Measurements from ENCODE around the gene CPLANE2.
"Not testable (repeated sequence)": the region's sequence is repeated elsewhere in the genome, so short reads cannot be mapped to it uniquely, and the experiment has no call there.

The CPLANE2 gene, protein sequence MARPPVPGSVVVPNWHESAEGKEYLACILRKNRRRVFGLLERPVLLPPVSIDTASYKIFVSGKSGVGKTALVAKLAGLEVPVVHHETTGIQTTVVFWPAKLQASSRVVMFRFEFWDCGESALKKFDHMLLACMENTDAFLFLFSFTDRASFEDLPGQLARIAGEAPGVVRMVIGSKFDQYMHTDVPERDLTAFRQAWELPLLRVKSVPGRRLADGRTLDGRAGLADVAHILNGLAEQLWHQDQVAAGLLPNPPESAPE

DNA sequence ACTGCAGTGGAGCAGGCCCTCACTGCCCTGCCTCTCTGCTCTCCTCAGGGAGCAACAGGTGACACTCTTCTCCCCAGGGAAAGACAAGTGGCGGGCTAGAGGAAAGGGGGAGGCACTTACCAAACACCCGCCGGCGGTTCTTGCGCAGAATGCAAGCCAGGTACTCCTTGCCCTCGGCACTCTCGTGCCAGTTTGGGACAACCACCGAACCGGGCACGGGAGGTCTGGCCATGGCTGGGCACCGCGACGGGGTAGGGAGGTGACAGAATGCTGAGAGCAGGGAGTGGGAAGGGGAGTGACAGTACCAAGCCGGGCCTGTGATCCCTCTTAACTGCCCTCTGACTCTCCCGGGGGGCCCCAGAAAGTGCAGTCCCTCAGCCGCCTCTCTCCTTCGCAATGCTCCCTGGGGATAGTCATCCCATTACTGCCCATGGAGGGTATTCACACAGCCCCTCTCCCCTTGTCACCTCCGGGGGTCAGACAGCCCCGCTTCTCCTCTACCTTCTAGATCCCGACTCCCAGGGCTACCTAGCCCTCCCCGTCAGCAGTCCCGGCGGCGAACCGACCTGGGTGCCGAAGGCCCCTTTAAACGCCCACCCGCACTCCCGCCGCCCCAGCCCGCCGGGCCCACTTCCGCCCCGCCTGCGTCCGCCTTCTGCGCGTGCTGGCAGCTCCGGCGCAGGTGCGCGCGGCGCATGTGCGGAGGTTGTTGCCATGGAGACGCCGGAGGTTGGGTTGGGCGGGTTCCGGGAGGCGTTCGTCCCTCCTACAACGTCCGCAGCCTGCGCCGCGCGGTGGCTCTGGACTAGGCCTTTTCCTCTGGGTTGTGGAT, at the start of gene CPLANE2:
CPLANE2 (minus strand) TSS at position 673 of the 832 bp plus-strand sequence; CDS start at position 232, 441 bp downstream.
- peak; percentile 63 for DNase-seq (ENCODE audit: low read depth)

DNA sequence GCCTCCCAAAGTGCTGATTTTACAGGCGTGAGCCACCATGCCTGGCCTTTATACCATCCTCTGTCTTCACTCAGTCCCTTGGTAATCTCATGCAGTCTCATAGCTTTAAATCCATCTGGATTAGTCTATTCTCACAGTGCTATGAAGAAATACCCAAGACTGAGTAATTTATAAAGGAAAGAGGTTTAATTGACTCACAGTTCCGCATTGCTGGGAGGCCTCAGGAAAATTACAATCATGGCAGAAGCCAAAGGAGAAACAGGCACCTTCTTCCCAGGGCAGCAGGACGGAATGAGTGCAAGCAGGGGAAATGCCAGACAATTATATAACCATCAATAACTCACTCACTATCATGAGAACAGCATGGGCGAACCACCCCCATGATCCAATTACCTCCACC, 49.1 kb upstream of the CPLANE2 start:
- no peak for DNase-seq (ENCODE audit: low read depth)

DNA sequence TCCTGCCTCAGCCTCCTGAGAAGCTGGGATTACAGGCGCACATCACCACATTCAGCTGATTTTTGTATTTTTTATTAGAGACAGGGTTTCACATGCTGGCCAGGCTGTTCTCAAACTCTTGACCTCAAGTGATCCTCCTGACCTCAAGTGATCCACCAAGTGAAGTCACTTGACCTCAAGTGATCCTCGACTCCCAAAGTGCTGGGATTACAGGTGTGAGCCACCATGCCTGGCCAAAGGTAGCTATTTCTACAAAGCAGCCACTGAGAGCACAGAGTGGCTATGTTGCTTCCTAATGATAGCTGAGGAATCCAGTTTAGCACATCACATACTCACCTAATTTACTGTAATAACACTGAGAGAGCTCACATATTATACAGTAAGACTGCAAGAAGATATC, 44.8 kb upstream of the CPLANE2 start:
- DNase-seq (ENCODE audit: low read depth) = no peak

DNA sequence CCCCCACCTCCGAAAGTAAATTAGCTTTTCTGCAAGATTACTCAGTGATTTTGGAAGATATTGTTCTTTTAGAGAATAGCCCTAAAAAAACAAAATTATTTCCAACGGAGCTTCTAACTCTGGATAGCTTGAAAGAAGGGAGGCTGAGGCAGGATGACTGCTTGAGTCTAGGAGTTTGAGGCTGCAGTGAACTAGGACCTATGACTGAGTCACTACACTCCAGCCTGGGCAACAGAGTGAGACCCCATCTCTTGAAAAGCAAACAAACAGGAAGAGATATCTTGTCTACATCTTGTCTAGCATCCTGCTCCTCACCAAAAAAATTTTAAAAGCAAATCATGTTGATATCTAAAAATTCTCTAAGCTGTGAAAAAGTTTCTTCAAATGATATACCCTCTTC, 42.2 kb upstream of the CPLANE2 start:
- DNase-seq (ENCODE audit: low read depth) = no peak

DNA sequence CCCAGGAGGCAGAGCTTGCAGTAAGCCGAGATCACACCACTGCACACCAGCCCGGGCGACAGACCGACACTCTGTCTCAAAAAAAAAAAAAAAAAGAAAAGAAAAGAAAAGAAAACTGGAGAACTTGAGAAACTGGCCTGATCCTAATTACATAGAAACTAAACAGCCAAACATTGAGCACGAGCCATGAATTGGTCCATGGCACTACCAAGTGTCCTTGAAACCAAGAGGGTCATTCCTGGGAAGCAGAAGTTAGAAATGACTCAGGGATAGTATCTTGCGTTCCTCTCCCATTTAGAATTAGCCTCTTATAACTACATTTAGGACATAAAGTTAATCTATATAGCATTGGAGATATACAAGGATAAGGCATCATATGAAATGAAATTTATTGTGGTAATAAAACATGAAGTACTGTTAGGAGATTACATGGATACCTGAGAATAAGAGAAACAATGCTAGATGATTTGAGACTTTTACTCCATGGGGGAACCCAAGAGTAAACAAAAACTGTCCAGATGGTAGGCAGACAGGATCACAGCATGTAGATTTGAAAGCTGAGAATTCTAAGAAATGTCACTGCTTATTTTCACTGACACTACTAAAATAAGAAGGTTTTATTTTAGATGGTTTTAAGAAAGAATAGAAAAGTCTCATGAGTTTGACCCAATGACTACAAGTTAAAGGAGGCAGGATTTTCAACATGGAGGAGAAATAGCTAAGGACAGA, 39.5 kb upstream of the CPLANE2 start:
- no peak for DNase-seq (ENCODE audit: low read depth)

DNA sequence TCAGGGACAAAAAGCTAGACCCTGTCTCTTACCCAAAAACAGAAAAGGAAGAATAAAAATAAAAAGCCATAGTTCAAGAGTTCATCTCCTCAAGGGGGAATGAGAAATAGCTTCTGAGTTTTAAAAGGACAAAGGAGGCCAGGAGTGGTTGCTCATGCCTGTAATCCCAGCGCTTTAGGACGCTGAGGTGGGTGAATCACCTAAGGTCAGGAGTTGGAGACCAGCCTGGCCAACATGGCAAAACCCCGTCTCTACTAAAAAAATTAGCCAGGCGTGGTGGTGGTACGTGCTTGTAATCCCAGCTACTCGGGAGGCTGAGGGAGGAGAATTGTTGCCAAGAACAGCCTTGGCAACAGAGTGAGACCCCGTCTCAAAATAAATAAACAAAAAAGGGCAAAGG, 38.6 kb upstream of the CPLANE2 start:
- DNase-seq (ENCODE audit: low read depth) = no peak

DNA sequence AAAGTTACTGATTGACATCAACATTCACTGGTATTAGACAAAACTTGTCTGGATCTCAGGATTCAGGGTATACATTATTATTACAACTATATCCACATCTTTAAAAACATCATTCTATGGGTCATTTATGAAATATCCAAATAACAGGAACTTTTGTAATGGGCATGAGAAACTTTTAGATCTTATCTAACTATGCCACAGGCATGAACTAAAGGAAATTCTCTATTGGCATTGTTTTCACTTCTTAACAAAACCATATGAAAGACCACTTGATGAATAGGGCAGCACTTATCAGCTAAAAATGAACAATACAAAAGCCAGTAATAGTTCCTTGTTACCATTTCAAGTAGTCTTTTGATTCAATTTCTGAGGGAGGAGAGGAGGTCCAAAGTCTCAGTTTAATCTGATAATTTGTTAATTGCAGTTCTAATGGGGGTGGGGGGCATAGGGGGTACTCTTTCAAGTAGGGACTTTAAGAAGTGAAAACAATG, 30.8 kb upstream of the CPLANE2 start:
- DNase-seq (ENCODE audit: low read depth) = no peak

DNA sequence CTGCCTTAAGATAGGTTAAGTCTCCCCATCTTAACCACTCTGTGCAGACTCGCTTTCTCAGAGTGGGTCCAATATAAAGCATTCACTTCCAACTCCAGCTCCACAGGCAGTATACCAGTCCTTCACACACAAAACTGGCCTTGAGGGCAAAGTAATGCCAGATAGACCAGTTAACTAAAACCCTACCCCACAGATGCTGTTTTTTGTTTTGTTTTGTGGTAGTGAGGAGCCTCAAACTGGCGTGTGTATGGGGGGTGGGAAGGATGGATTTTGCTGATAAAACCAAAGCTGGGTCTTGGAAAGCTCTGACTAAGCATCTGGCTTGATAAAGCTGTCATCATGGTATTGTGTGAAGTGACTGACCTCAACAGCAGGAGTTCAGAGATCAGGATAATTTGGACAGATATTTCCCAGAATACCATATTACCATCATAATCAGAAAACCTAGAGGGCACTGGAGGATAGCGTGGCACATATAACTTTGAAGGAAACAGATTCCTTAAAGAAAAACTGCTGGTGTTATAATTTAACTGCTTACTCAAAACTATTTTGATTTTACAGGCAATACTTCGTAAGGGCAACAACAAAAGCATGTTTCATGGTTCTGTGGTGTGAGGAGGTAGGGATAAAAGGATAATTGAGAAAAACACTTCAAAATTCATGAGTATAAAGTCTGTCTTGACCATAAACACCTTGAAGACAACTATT, 29.6 kb upstream of the CPLANE2 start:
- no peak for DNase-seq (ENCODE audit: low read depth)

DNA sequence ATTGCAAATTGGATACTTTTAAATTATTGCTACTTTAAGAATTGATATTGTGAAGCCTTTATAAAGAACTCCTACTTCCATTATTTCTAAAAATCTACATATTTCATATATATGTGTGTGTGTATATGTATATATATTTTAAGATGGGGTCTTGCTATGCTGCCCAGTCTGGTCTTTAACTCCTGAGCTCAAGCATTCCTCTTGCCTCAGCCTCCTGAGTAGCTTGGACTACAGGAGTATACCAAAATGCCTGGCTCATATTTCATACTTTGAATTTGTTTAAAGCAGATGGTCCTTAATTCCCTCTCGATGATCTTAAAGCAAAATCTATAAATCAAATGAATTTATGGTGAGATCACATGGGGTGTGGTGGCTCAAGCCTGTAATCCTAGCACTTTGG, 25.1 kb upstream of the CPLANE2 start:
- DNase-seq (ENCODE audit: low read depth) = no peak

DNA sequence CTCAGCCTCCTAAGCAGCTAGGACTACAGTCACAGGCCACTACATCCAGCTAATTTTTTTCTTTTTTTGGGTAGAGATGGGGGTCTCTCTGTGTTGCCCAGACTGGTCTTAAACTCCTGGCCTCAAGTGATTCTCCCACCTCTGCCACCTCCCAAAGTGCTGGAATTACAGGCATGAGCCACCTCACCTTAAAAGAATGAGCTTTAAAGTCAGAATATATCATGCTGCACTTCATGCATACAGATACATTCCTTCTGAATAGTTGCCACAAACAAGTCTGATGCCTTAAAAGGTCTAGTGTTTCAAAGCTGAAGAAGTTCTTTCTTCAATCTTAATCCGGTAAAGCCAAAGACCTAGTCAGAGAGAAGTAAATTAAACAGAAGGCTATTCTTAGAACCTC, 23.8 kb upstream of the CPLANE2 start:
- DNase-seq (ENCODE audit: low read depth) = no peak

DNA sequence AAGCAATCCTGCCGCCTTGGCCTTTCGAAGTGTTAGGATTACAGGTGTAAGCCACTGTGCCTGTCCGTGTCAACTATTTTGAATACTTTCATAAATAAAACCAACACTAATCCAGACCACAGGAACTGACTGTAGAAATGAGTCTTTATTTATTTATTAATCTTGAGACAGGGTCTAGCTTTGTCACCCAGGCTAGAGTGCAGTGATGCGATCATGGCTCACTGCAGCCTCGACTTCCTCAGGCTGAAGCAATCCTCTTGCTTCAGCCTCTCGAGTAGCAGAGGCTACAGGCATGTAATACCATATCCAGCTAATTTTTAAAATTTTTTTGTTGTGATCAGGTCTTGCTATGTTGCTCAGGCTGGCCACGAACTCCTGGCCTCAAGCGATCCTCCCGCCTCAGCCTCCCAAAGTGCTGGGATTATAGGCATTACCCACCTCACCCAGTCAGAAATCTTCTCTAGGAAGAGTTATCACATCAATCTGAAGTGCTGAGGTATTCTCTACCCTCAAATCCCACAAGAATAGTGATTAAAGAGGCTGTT, 21.7 kb upstream of the CPLANE2 start:
- DNase-seq (ENCODE audit: low read depth) = no peak

DNA sequence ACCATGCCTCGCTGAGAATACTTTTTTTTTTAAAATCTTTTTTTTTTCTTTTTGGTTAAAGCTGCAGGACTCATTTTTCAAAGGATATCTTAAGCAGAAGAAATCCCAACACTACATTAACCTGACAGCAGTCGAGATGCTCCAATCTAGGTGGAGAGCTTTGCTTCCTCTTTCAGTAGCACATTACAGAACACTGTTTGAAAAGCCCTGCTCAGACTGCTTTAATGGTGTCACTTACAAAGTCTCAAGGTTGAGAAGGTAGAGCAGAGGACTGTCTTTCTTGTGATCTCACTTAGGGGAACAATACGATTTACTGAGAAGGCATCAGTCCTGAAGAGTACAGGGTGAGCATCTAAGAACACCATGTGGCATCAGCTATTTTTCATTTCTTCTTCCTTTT, 21.0 kb upstream of the CPLANE2 start:
- DNase-seq (ENCODE audit: low read depth) = no peak

DNA sequence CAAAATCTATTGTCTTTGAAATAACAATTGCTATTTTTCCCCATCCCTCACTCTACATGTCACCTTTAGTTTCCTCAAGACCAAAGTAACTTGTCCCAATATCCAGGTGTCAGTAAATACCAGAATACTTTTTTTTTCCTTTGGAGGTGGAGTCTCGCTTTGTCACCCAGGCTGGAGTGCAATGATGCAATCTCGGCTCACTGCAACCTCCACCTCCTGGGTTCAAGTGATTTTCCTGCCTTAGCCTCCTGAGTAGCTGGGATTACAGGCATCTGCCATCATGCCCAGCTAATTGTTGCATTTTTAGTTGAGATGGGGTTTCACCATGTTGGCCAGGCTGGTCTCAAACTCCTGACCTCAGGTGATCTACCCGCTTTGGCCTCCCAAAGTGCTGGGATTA, 20.6 kb upstream of the CPLANE2 start:
- not testable (repeated sequence) for DNase-seq (ENCODE audit: low read depth)

DNA sequence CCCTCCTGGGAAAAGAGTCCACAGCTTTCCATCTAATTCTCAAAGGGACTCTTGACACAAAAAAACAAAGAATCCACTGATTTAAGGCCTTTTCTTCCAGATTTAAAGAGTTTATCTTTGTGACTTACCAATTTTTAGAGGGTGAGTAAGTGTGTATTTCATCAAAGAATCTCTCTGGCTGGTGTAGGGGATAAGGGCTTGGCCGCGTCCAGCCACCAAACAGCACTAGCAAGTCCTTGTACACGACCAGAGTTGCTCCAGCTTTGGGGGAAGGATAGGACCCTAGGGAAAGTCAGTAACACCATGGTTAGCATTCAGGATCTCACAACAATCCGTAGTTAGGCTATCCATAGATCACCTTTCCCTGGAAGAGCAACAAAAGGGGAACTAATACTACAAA, 19.5 kb upstream of the CPLANE2 start:
- DNase-seq (ENCODE audit: low read depth) = no peak

DNA sequence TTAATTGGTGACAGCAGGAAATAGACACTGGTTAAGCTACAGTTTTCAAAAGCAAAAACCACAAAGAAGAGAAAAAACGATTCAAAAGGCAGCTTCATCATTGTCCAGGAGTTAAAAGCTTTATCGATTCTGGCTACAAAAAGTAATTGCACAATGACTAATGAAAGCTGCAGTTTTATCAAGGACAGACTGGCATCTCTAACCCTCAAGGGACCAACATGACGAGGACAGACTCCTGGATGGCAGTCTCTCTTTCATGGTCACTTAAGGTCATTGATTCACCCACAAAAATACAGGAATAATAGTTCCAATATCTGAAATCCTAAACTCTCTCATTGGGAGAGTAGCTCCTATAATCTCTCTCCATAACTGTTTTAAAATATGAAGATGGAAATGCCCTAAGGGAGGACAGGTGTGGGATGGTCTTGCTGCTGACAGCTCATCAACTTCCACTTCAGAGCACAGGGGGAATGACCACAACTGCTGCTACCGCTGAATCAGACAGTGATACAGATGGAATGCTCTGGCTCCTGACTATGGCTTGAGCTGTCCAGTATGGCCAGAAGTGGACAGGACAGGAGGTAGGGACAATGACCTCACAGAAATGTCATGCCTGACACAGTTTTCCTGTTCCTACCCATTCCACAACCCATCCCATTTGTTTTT, 17.4 kb upstream of the CPLANE2 start:
- DNase-seq (ENCODE audit: low read depth) = no peak

DNA sequence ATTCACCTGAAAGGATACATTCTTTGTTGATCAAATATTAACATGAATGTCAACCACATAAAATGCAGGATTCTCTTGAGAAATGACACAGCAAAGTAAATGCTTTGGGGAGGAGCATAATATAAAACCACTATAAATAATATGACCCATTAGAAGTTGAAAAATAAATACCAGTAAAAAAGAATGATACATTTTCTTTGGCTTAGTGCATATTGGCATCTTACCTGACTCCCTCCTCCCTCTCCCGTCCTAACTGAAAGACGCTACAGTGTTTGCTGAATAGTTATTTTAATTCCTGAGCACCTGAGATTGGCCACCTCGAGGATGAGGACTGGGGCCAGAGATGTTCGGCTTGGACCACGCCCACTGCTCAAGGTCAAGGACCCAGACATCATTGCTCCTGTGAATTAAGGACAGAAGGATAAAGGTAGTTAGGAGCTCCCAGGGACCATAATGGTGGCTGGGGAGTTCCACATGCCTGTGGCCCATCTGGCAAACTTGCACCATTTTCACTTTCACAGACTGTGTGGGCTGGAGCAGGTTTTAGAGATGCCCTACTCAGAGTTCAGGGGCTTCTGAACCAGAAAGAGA, 16.4 kb upstream of the CPLANE2 start:
- DNase-seq (ENCODE audit: low read depth) = no peak

DNA sequence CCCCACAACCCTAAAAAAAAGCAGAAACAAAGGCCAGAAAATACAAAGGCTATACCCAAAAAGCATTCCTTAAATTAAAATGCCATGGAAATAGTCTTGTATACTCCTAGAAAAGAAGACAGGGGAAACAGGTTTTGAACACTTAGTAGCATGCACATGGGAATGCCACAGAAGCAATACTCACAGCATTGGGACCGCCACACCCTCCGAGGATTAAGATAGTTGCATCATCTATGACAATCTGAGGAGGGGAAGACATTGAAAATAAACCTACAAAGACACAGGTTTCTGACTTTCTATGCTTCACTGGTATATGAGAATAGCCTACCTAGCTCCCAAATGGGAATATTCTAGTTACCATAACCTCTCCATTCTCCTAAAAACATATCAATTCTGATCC, 15.9 kb upstream of the CPLANE2 start:
- no peak for DNase-seq (ENCODE audit: low read depth)

DNA sequence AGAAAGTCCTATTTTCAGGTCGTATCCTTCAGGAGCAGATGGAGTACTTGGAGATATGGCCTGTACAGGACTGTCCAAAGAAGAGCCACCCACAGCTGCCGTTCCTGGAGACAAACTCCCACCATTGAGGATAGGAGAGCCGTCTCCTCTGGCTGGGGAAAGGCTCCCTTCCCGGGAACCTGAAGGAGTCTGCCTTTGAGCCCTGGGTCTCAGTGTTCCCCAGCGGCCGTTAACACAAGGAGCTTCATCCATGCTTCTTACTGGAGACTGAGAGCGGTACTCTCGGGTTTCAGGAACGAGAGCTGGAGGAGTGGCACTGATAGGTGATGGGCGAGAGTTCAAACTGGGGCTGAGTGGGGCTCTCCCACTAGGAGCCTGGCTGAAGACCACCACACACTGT, 14.4 kb upstream of the CPLANE2 start:
- no peak for DNase-seq (ENCODE audit: low read depth)

DNA sequence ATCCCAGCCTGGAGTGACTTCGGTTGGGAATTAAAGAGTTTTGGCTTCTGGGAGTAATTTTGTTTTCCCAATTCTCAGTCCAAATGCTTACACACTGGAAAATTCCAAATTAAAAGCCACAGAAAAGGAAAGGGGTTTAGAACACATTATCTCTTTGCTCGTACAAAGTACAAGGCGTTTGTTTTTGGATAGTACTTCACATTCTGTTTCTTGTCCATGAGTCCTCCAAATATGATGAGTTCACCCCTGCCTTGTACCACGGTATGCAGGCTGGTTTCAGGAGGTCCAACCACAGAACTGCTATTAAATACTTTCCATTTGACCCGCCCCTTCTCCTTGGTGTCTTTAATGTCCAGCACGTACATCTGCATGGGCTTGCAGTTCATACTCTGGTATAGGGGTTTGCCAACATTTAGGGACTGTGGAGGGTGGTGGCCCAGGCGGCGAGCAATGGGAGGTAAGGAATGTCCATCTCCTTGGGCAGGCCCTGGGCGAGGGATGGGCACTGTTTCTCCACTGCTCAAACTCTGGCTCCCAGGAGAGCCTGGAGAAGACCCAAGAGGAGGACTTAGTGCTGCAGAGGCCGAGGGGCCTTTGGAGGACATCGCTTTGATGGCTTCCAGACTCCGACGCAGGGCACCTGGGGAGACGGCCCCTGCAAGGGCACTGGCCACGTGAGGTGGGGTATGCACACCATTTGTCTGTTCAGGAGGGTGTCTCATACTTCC, 13.7 kb upstream of the CPLANE2 start:
- no peak for DNase-seq (ENCODE audit: low read depth)

DNA sequence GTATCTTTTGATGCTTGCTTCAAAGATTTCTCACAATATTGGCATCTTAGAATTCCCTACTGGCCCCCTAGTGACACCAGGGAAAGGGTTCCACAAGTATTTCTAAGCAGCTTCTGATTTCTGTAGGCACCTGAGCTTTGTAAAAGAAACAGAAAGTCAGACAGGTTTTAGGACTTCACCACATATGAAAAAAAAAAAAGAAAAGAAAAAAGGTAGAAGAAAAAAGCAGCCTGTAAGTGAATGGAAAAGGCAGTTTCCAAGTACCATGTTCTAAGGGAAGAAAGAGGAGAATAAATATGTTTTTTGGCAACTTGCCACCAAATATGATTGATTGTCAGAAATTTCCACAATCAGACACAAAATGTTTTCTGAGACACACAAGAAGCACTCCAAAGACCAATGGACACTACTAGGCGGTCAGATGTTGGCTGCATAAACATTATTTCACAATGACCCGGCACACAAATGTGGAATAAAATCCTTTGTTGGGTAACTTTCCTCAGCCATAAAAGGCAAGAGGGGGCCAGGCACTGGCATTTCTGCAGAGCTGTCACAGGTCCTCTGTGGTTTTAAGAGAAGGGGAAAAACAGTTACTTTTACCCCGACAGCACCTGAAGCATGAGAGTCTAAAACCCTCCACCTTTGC, 12.7 kb upstream of the CPLANE2 start:
- no peak for DNase-seq (ENCODE audit: low read depth)
